Measurements from ENCODE around the gene NPEPPS.

The NPEPPS gene

GRCh38 chr17:47664624-47664941 lies 133.7 kb downstream of the NPEPPS start:
- no peak overlapping the region for H3K4me2 ChIP-seq
- TF ChIP-seq, protein P1, sequence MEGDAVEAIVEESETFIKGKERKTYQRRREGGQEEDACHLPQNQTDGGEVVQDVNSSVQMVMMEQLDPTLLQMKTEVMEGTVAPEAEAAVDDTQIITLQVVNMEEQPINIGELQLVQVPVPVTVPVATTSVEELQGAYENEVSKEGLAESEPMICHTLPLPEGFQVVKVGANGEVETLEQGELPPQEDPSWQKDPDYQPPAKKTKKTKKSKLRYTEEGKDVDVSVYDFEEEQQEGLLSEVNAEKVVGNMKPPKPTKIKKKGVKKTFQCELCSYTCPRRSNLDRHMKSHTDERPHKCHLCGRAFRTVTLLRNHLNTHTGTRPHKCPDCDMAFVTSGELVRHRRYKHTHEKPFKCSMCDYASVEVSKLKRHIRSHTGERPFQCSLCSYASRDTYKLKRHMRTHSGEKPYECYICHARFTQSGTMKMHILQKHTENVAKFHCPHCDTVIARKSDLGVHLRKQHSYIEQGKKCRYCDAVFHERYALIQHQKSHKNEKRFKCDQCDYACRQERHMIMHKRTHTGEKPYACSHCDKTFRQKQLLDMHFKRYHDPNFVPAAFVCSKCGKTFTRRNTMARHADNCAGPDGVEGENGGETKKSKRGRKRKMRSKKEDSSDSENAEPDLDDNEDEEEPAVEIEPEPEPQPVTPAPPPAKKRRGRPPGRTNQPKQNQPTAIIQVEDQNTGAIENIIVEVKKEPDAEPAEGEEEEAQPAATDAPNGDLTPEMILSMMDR (conservative IDR thresholded peaks at IDR 0.05; ENCODE audit: low read depth, low read length) = peak; percentile 48
- H3K9ac ChIP-seq = no peak overlapping the region
- 0 out of 2 replicates have a peak, but pooled peaks cover 5% of the 10 kb centered on the region for H4K20me1 ChIP-seq (ENCODE audit: insufficient read depth)
- H3K36me3 ChIP-seq (ENCODE audit: insufficient read depth) = peaks cover 60% of the 10 kb centered on the region
- no peak overlapping the region for H2AFZ ChIP-seq (ENCODE audit: low read depth)
- H3K27ac ChIP-seq = no peak overlapping the region
- no peak overlapping the region for H3K4me3 ChIP-seq (IDR thresholded peaks at IDR 0.05; ENCODE audit: insufficient read depth, low read depth, low read length)
- H3K79me2 ChIP-seq (ENCODE audit: insufficient read depth, low read depth) = peaks cover 40% of the 10 kb centered on the region
- H3K27me3 ChIP-seq (ENCODE audit: insufficient read depth, low read depth) = no peaks in the 10 kb centered on the region
- peaks cover 63% of the 10 kb centered on the region for H3K4me1 ChIP-seq (ENCODE audit: low read depth, poor library complexity, severe bottlenecking)

DNA sequence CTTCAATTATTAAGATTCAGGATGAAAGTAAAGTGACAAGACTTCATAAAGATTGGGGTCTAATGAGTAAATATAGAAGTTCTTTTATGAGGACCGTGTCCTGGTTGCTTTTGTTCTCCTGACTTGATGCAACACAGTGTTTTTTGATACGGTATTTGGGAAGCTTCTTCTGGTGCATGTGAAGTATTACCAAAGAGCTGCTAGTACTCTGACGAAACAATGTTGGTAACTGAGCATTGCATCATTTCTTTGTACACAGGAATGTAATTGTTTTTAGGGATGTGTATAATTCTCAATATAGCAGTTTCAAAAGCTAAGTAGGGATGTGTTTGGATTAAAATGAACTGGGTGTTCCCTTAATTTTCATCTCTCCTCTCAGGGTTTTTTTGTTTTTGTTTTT lies 134.7 kb downstream of the NPEPPS start:
- Histone ChIP-seq H3K36me3 (ENCODE audit: insufficient read depth) (peaks cover 66% of the 10 kb centered on the region), H4K20me1 (ENCODE audit: insufficient read depth) (0 out of 2 replicates have a peak, but pooled peaks cover 4% of the 10 kb centered on the region), H2AFZ (ENCODE audit: low read depth) (no peak overlapping the region), H3K4me2 (no peak overlapping the region), H3K27ac (no peak overlapping the region), H3K4me3 (IDR thresholded peaks at IDR 0.05; ENCODE audit: insufficient read depth, low read depth, low read length) (no peak overlapping the region), H3K9ac (no peak overlapping the region), H3K79me2 (ENCODE audit: insufficient read depth, low read depth) (peaks cover 35% of the 10 kb centered on the region), H3K4me1 (ENCODE audit: low read depth, poor library complexity, severe bottlenecking) (peaks cover 57% of the 10 kb centered on the region), H3K27me3 (ENCODE audit: insufficient read depth, low read depth) (no peaks in the 10 kb centered on the region)
- TF ChIP-seq, protein P1 (conservative IDR thresholded peaks at IDR 0.05; ENCODE audit: low read depth, low read length) = no peak

GRCh38 chr17:47669081-47669480 lies 138.2 kb downstream of the NPEPPS start:
- H3K36me3 ChIP-seq (ENCODE audit: insufficient read depth) = peaks cover 62% of the 10 kb centered on the region
- no peak overlapping the region for H2AFZ ChIP-seq (ENCODE audit: low read depth)
- H3K4me2 ChIP-seq = no peak overlapping the region
- no peaks in the 10 kb centered on the region for H3K27me3 ChIP-seq (ENCODE audit: insufficient read depth, low read depth)
- H3K4me3 ChIP-seq (IDR thresholded peaks at IDR 0.05; ENCODE audit: insufficient read depth, low read depth, low read length) = no peak overlapping the region
- no peak overlapping the region for H3K27ac ChIP-seq
- H3K79me2 ChIP-seq (ENCODE audit: insufficient read depth, low read depth) = peaks cover 13% of the 10 kb centered on the region; the same call in 1 of the 2 replicates
- no peaks in the 10 kb centered on the region for H4K20me1 ChIP-seq (ENCODE audit: insufficient read depth)
- no peak overlapping the region for H3K9ac ChIP-seq
- TF ChIP-seq, protein P1 (conservative IDR thresholded peaks at IDR 0.05; ENCODE audit: low read depth, low read length) = no peak
- H3K4me1 ChIP-seq (ENCODE audit: low read depth, poor library complexity, severe bottlenecking) = peaks cover 28% of the 10 kb centered on the region

- H3K27me3 ChIP-seq (ENCODE audit: insufficient read depth, low read depth) = no peaks in the 10 kb centered on the region
- H3K36me3 ChIP-seq (ENCODE audit: insufficient read depth) = peaks cover 64% of the 10 kb centered on the region
- H3K4me1 ChIP-seq (ENCODE audit: low read depth, poor library complexity, severe bottlenecking) = peaks cover 27% of the 10 kb centered on the region
- peaks cover 9% of the 10 kb centered on the region; the same call in 1 of the 2 replicates for H3K79me2 ChIP-seq (ENCODE audit: insufficient read depth, low read depth)
- H2AFZ ChIP-seq (ENCODE audit: low read depth) = no peak overlapping the region
- H3K9ac ChIP-seq = no peak overlapping the region
- H3K4me3 ChIP-seq (IDR thresholded peaks at IDR 0.05; ENCODE audit: insufficient read depth, low read depth, low read length) = no peak overlapping the region
- H3K27ac ChIP-seq = peak overlapping the region; percentile 4; the same call in 1 of the 2 replicates
- no peaks in the 10 kb centered on the region for H4K20me1 ChIP-seq (ENCODE audit: insufficient read depth)
- no peak overlapping the region for H3K4me2 ChIP-seq
- TF ChIP-seq, protein P1 (conservative IDR thresholded peaks at IDR 0.05; ENCODE audit: low read depth, low read length) = no peak
These were observed 139.2 kb downstream of the NPEPPS start for GRCh38 chr17:47670064-47670463.

All from KMS-11 (cell line).